Fibroblast of skin of right quadriceps (primary cell): ENCODE measurements around the gene PGBD1.

Experiments
- DNase-seq: peaks from one replicate; pipeline ENCODE4 v3.0.0-alpha.2; 2013

PGBD1 gene

GRCh38 chr6:28336284-28337120 lies 55.1 kb downstream of the PGBD1 start:
- DNase-seq: peak; percentile 30

GRCh38 chr6:28337121-28337520 lies 55.7 kb downstream of the PGBD1 start:
- DNase-seq: no peak

- no peak for DNase-seq
Measured at GRCh38 chr6:28340310-28341095, 59.1 kb downstream of the PGBD1 start.

GRCh38 chr6:28343898-28344677 lies 62.7 kb downstream of the PGBD1 start:
- no peak for DNase-seq

- DNase-seq: no peak
Measured at GRCh38 chr6:28345201-28345600, 63.8 kb downstream of the PGBD1 start.

GRCh38 chr6:28347119-28347518 lies 65.7 kb downstream of the PGBD1 start:
- no peak for DNase-seq

GRCh38 chr6:28349344-28349891 lies 68.0 kb downstream of the PGBD1 start:
- DNase-seq: no peak

- DNase-seq: peak; percentile 73
Measured at GRCh38 chr6:28349892-28350737, 68.7 kb downstream of the PGBD1 start, which contains the start of gene ZKSCAN3. Gene ZKSCAN3 (plus strand): TSS chr6:28349947. CDS start chr6:28359587, 9,640 bp downstream.

- DNase-seq: no peak
Measured at GRCh38 chr6:28351087-28351486, 69.7 kb downstream of the PGBD1 start.

- DNase-seq: no peak
Measured at GRCh38 chr6:28351493-28351925, 70.1 kb downstream of the PGBD1 start.
